DOHH2 (cell line): ENCODE results near the gene LBHD1.

Experiments
- EZH2phosphoT487 ChIP-seq: fragments of 200-600 bp; sonication (generic); IDR thresholded peaks from 2 replicates; pipeline ENCODE4 v1.6.1; 2017; ENCODE audit warnings: borderline replicate concordance, mild to moderate bottlenecking, antibody characterized with exemption, low read length, moderate library complexity, mixed read lengths
- TF ChIP-seq, protein P1 (sequence below): fragments of 200-600 bp; sonication (generic); IDR thresholded peaks from one replicate; pipeline ENCODE4 v1.5.1; 2014; ENCODE audit warnings: antibody characterized with exemption, mild to moderate bottlenecking, low read depth, low read length; ENCODE audit not compliant: poor library complexity, severe bottlenecking

DNA sequence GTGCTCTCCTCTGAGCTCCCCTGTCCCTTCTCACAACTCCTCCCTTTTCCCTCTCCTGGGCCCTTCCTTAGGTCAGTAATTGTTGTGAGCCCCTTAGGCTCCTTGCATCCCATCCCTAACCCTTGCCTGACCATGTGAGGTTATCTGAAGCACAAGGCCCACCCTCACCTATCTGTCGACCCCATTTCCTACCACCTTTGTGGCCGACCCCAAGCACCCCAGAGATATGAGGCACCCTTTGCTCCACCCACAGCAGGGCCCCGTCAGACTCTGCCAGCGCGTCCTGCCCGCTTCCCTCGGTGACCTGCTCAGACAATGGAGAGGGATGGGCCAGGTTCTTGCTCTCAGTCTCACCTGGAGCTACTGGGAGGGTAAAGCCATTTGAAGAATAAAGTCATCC is 36.7 kb upstream of the LBHD1 start:
- TF ChIP-seq, protein P1, sequence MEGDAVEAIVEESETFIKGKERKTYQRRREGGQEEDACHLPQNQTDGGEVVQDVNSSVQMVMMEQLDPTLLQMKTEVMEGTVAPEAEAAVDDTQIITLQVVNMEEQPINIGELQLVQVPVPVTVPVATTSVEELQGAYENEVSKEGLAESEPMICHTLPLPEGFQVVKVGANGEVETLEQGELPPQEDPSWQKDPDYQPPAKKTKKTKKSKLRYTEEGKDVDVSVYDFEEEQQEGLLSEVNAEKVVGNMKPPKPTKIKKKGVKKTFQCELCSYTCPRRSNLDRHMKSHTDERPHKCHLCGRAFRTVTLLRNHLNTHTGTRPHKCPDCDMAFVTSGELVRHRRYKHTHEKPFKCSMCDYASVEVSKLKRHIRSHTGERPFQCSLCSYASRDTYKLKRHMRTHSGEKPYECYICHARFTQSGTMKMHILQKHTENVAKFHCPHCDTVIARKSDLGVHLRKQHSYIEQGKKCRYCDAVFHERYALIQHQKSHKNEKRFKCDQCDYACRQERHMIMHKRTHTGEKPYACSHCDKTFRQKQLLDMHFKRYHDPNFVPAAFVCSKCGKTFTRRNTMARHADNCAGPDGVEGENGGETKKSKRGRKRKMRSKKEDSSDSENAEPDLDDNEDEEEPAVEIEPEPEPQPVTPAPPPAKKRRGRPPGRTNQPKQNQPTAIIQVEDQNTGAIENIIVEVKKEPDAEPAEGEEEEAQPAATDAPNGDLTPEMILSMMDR, result no peak
- TF ChIP-seq EZH2phosphoT487, result no peak
